ENCODE measurements around the gene TYMP.

TYMP gene

DNA sequence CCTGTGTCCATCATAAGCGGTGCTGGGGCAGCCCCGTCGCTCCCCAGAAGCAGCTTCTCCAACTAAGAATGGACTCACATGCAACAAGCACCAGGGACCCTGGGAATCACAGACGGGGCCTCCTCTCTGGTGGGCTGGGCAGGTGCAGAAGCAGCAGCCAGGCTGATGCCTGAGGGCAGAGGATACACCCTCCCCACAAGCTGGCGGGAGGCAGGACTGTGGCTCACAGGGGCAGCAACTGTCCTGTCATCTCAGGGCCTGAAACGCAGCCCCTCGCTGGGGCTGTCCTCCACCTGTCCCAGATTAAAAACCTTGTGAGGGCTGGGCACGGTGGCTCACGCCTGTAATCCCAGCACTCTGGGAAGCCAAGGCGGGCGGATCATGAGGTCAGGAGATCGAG is 51.9 kb downstream of the TYMP start:
- TF ChIP-seq, protein P1, sequence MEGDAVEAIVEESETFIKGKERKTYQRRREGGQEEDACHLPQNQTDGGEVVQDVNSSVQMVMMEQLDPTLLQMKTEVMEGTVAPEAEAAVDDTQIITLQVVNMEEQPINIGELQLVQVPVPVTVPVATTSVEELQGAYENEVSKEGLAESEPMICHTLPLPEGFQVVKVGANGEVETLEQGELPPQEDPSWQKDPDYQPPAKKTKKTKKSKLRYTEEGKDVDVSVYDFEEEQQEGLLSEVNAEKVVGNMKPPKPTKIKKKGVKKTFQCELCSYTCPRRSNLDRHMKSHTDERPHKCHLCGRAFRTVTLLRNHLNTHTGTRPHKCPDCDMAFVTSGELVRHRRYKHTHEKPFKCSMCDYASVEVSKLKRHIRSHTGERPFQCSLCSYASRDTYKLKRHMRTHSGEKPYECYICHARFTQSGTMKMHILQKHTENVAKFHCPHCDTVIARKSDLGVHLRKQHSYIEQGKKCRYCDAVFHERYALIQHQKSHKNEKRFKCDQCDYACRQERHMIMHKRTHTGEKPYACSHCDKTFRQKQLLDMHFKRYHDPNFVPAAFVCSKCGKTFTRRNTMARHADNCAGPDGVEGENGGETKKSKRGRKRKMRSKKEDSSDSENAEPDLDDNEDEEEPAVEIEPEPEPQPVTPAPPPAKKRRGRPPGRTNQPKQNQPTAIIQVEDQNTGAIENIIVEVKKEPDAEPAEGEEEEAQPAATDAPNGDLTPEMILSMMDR (IDR thresholded peaks at IDR 0.05): no peak
- intact Hi-C loops (cut with DNase I; ENCODE audit: low total_unique reads): no loop called here
- Histone ChIP-seq H3K9me3 (no peaks in the 10 kb centered on the region), H3K27ac (no peak overlapping the region), H3K27me3 (peaks cover 15 to 42% of the 10 kb centered on the region in 2 donors), H3K36me3 (no peaks in the 10 kb centered on the region), H3K4me1 (peaks cover 0 to 36% (median 21%) of the 10 kb centered on the region in 4 donors), H3K4me3 (no peak overlapping the region)
- no peak for DNase-seq

DNA sequence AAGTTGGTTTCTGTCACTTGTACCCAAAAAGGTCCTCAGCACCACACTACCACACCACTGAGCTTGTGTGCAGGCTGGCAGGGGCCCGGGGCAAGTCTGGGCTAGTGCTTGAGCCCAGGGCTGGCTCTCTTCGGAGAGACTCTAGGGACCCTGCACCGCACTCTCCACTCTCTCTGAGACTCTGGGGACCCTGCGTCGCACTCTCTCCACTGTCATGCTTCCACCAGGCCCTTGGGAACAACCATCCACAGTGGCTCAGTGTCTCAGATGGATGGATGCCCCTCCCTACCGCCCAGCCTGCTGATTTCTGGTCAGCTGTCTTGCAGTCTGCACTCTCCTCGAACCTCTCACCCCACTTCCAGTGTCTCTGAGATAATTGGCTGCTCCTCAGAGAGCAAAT is 52.9 kb downstream of the TYMP start:
- H3K9me3 ChIP-seq: no peaks in the 10 kb centered on the region
- TF ChIP-seq, protein P1 (IDR thresholded peaks at IDR 0.05): no peak
- intact Hi-C loops (cut with DNase I; ENCODE audit: low total_unique reads): no loop called here
- no peak overlapping the region for H3K27ac ChIP-seq
- peaks cover 7 to 31% of the 10 kb centered on the region in 2 donors for H3K27me3 ChIP-seq
- DNase-seq: no peak
- H3K4me1 ChIP-seq: peaks cover 5 to 42% (median 32%) of the 10 kb centered on the region in 4 donors
- no peak overlapping the region for H3K4me3 ChIP-seq
- no peaks in the 10 kb centered on the region for H3K36me3 ChIP-seq

All from tibial artery (tissue), 4 donors.